ENCODE data around the gene SIT1. TPM values are rescaled to one million over a fixed set of nuclear protein-coding genes. Genes with fewer than 3 reads are reported as not detected.

The SIT1 gene, protein sequence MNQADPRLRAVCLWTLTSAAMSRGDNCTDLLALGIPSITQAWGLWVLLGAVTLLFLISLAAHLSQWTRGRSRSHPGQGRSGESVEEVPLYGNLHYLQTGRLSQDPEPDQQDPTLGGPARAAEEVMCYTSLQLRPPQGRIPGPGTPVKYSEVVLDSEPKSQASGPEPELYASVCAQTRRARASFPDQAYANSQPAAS
- total RNA-seq = 0.07 TPM in 1 of 2 replicates, not detected in the other

DNA sequence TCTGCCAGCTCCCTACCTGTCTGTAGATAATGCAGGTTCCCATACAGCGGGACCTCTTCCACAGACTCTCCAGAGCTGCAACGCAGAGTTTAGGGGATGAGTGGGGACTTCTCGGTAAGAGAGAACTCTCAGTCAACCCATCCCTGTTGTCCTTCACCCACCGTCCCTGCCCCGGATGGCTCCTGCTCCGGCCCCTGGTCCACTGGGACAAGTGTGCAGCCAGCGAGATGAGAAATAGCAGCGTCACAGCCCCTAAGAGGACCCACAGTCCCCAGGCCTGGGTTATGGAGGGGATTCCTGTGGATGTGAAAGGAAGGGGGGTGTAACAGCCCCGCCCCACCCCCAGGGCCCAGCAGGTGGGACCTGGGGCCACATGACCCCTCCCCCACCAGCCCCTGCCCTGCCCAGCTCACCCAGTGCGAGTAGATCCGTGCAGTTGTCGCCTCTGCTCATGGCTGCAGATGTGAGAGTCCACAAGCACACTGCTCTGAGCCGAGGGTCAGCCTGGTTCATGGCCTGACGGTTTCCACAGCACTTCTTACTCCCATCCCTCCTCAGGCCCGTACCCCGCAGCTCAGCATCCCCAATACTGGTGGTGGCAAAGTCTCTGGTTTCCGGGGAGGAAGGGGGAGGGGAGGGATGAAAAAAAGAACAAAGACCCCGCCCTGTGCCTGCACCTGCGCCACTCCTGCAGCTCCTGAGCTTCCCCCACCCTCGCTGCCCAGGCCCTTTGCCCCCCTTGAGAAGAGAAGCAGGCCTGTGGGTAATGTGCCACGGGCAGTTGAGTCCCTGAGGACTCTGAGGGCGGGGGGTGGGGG lies at the start of gene SIT1:
TSS of gene SIT1 (minus strand) at position 591 of the 818 bp plus-strand sequence. CDS start at position 513, 78 bp downstream.

DNA sequence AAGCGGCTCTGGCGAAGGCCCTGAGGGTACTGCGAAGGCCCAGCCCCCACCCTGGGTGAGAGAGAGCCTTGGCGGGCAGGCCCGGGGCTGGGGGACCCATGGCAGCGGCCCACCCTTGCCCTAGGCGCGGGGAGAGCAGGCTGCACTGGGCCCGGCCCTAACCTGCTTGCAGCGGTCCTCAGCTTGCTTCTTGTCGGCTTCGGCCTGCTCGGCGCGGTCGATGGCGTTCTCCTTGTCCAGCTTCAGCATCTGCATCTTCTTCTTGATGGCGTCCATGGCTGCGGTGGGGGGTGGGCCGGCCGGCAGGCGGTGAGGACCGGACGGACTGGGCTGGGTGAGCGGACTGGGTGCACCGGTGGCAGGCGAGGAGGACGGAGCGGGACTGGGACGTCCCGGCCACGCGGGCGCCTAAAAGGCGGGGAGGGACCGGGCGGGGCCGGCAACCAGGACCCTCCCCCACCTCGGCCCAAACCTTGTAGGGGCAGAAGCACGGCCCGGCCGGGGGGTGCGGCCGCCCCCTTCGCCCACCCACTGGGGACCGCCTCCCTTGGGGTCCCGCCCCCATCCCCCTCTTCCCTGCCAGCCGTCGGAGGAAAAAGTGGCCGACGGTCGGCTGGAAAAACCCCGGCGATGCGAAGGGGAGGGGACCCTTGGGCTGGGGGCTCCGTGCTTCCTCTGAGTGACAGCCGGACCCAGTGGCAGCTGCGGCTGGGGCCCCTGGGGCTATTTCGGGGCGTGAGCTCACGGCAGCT lies 39.0 kb upstream of the SIT1 start, which contains the start of gene TPM2:
TSS of gene TPM2 (minus strand) at position 384 of the 752 bp plus-strand sequence. CDS start at position 276, 108 bp downstream.

DNA sequence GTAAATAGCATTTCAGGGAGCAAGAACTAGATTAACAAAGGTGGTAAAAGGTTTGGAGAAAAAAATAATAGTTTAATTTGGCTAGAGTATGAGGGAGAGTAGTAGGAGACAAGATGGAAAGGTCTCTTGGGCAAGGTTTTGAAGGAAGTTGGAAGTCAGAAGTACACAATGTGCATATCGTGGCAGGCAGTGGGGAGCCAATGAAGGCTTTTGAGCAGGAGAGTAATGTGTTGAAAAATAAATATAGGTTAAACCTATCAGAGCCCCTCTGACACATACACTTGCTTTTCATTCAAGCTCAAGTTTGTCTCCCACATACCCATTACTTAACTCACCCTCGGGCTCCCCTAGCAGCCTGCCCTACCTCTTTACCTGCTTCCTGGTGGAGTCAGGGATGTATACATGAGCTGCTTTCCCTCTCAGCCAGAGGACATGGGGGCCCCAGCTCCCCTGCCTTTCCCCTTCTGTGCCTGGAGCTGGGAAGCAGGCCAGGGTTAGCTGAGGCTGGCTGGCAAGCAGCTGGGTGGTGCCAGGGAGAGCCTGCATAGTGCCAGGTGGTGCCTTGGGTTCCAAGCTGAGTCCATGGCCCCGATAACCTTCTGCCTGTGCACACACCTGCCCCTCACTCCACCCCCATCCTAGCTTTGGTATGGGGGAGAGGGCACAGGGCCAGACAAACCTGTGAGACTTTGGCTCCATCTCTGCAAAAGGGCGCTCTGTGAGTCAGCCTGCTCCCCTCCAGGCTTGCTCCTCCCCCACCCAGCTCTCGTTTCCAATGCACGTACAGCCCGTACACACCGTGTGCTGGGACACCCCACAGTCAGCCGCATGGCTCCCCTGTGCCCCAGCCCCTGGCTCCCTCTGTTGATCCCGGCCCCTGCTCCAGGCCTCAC lies 22.6 kb upstream of the SIT1 start, which contains the start of gene CA9:
TSS of gene CA9 (plus strand) at position 797 of the 893 bp plus-strand sequence. CDS start at position 829, 32 bp downstream.

DNA sequence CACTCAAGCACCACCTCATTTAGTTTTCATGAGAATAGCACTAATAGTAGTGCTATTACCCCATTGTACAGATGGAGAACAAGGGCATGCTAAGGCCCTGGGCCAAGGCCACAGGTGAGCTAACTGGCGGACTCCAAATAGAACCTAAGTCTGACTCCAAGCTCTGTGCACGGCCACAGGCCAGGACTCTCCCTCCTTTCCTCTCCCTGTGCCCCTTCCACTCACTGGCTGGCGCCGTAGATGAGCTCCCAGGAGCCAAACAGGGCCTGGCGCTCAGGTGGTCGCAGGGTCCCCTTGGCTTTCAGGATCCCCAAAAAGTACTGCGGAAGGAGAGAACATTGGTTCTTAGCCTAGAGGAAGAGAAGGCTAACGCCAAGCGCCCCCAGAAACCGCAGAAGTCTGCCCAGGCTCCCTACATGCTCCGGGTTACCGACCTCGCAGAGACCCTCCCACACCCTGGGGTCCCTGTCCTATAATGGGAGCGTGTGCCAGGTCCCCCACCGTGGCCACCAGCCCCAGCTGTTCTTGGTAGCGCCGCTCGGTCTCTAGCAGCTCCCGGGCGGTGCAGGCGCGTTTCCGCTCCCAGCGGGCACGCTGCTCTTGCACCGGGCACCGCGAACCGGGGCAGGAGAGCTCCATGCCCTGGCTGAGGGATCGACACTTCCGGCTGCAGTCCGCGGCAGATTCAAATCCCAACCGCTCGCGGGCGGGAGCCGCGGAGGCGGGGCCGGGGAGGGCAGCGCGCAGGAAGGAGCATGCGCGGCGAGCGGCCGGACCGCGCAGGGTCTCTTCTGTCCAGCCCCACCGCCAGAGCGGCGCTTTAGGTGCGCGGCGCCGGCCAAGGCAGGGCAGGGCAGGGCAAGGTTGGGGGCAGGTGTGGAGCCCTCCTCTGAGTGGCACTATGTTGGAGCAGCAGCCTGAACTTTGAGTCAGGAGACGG lies 14.1 kb upstream of the SIT1 start, which contains the start of gene ARHGEF39:
TSS of gene ARHGEF39 (minus strand) at position 665 of the 940 bp plus-strand sequence. CDS start at position 639, 26 bp downstream.

DNA sequence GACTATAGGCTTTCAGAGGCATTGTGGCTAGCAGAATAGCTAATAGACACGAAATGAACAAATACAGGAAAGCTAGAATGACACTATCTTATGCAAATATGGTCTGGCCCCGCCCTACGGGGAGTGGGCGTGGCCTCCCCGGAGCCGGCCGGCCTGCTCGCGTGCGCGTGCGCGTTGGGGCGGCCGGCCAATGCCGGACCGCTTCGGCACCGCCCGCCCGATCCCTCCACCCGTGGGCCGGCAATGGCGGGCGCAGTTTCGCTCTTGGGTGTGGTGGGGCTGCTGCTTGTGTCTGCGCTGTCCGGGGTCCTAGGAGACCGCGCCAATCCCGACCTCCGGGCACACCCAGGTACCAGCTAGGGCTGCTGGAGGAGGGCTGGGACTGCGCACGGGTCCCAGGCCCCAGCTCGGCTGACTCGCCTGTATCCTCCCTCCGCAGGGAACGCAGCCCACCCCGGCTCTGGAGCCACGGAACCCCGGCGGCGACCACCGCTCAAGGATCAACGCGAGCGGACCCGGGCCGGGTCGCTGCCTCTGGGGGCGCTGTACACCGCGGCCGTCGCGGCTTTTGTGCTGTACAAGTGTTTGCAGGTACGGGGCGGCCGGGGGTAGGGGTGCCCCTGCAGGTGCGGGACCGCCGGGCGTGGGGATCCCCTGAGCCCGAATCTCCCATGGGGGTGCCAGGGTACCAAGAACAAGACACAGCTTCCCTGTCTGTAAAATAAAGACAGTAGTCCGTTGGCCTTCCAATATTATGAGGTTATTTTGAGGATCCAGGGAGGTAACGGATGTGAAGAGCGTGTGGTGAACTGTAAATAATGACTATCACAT lies 7.6 kb upstream of the SIT1 start, which contains the start of gene CCDC107:
TSS of gene CCDC107 (plus strand) at position 156 of the 831 bp plus-strand sequence. CDS start at position 244, 88 bp downstream.

DNA sequence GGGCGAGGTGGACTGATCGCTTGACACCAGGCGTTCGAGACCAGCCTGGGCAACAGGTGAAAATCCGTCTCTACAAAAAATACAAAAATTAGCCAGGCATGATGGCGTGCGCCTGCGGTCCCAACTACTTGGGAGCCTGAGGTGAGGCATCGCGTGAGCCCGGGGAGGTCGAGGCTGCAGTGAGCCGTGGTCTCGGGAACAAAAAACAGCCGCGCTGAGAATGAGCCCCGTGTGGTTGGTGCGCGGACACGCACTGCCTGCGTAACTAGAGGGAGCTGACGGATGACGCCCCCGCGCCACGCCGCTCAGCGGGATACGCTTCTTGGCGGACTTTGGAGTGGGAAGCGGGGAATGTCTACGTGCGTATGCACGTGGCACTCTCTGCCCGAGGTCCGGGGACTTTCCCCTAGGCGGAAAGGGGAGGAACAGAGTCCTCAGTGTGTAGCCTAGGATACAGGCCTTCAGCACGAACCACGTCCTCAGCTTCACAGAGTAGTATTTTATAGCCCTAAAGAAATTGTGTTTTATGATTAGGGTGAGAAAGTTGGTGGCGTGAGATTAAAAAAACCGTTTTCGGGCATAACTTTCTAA lies 6.9 kb upstream of the SIT1 start, which contains the start of gene RMRP:
TSS of gene RMRP (minus strand) at position 474 of the 591 bp plus-strand sequence.

DNA sequence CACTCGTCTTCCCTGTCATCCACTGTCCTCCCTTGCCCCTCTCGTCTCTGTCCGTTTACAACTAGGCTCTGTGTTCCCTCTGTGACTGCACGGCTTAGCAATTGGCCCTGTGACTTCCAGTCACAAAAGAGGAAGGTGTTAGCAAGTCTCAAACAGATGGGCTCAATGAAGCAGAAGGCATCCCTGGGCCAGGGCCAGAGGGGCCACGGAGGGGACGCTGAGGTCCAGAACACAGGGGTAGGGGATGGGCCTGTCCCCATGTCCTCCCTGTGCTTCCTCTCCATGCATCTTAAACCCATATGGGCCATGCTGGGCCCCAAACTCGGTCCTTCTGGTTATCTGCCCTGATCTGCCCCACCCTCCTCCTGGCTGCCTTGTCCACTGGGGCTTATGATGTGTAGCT lies 32.4 kb downstream of the SIT1 start, which contains the start of gene CD72:
TSS of gene CD72 (minus strand) at position 89 of the 403 bp plus-strand sequence. CDS start 110 bp downstream, outside the sequence.

DNA sequence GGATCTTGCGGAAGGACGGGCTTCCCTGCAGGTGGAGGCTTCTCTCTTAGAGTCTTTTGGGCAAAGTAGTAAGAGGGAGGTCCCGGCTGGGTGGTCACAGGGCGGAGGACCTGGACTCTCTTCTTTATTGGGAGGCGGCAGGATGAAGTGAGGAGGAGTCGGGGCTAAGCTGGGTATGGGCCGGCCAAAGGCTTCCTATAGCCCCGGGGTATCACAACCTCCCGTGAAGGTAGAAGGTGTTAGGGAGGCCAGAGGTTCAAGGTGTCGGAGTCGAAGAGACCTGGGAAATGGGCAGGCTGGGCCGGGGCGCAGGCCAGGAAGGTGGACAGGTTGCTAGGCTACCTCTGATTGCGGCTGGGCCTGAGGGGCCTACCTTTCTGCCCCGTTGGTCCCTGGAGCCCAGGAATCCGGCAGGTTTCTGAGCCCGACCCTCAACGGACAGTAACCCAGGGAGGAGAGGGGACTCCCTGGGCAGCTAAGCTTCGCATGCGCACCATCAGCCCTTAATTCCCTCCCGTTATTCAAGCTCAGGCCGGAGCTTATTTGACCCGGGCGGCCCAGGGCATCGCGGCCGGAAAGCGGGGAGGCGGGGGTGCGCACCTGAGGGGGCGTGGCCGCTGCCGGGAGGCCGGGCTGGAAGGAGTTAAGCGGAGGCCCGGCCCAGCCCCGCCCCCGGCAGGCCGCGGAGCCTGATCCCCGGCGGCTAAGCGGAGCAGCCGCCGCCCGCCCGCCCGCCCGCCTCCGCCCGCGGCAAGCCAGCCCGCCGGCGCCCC lies 46.0 kb downstream of the SIT1 start, which contains the start of gene TESK1:
TSS of gene TESK1 (plus strand) at position 685 of the 773 bp plus-strand sequence. CDS start 358 bp downstream, outside the sequence.

Other genes with a start within 250 kb of the SIT1 start
- gene RUSC2, start 160.8 kb downstream of the SIT1 start, total RNA-seq = 31.5 and 40.1 TPM in 2 replicates
- 11.5 and 16.1 TPM in 2 replicates for gene TESK1, start 45.7 kb downstream of the SIT1 start, total RNA-seq
- gene CD72, start 32.5 kb downstream of the SIT1 start, total RNA-seq = 0.46 and 0.78 TPM in 2 replicates
- gene RMRP, start 7.1 kb upstream of the SIT1 start, total RNA-seq = 20,891 and 22,749 TPM in 2 replicates
- gene CCDC107, start 7.4 kb upstream of the SIT1 start, total RNA-seq = 15.1 and 17.9 TPM in 2 replicates
- 0.26 and 0.83 TPM in 2 replicates for gene ARHGEF39, start 14.3 kb upstream of the SIT1 start, total RNA-seq
- gene CA9, start 23.0 kb upstream of the SIT1 start, total RNA-seq = 10.0 and 181 TPM in 2 replicates
- gene TPM2, start 39.0 kb upstream of the SIT1 start, total RNA-seq = 511 and 885 TPM in 2 replicates
- 616 and 792 TPM in 2 replicates for gene TLN1, start 81.3 kb upstream of the SIT1 start, total RNA-seq
- gene CREB3, start 81.7 kb upstream of the SIT1 start, total RNA-seq = 62.6 and 72.7 TPM in 2 replicates
- 24.0 and 30.9 TPM in 2 replicates for gene GBA2, start 98.3 kb upstream of the SIT1 start, total RNA-seq
- gene RGP1, start 98.4 kb upstream of the SIT1 start, total RNA-seq = 23.0 and 25.0 TPM in 2 replicates
- 0.43 TPM in 1 of 2 replicates, not detected in the other for gene MSMP, start 103.3 kb upstream of the SIT1 start, total RNA-seq
- gene NPR2, start 140.7 kb upstream of the SIT1 start, total RNA-seq = 43.6 and 53.1 TPM in 2 replicates
- 0.91 and 1.3 TPM in 2 replicates for gene SPAG8, start 161.3 kb upstream of the SIT1 start, total RNA-seq
- 11.4 and 11.8 TPM in 2 replicates for gene HINT2, start 164.1 kb upstream of the SIT1 start, total RNA-seq
- not detected in 2 replicates for gene FAM221B, start 177.8 kb upstream of the SIT1 start, total RNA-seq
- gene TMEM8B, start 178.3 kb upstream of the SIT1 start, total RNA-seq = 7.0 and 8.5 TPM in 2 replicates
- not detected in 2 replicates for gene OR13J1, start 219.5 kb upstream of the SIT1 start, total RNA-seq